SK-N-SH (cell line): ENCODE measurements around the gene FKRP. TPM values are rescaled to one million over a fixed set of nuclear protein-coding genes. Genes with fewer than 3 reads are reported as not detected.

Experiments used
- CTCF ChIA-PET: fragments of 300-600, 350-600 bp; formaldehyde crosslinking; extraction: SDS; loops from one replicate; lab custom pipeline; 2021; lab: Yijun Ruan, JAX
- POLR2A ChIA-PET: fragments of 350-600 bp; sonication (Branson Sonifier 250); formaldehyde crosslinking; extraction: SDS; loops from one replicate; lab custom pipeline; 2020; ENCODE audit warnings: antibody characterized with exemption, inconsistent platforms; lab: Yijun Ruan, JAX
- DNase-seq: peaks from one replicate; pipeline ENCODE4 v3.0.0; 2012
- H2AFZ ChIP-seq: fragments of 200-600 bp; sonication (generic); 2 replicates; pipeline ENCODE4 v1.8.1; 2016; ENCODE audit warnings: antibody characterized with exemption, mild to moderate bottlenecking, low read depth
- H3F3A ChIP-seq: fragments of 200-600 bp; sonication (generic); replicated peaks from 2 replicates; pipeline ENCODE3; 2016; ENCODE audit warnings: antibody characterized with exemption, mild to moderate bottlenecking; ENCODE audit not compliant: insufficient read depth
- H3K27ac ChIP-seq, 2 experiments: fragments of 200-500 bp in 1 of 2; fragments of 200-600 bp in 1 of 2; sonication (Bioruptor generic) in 1 of 2; sonication (generic), shearing (Covaris generic) in 1 of 2; 2 replicates each; pipeline versions ENCODE4 v1.5.1 to v1.6.1; 2014 to 2016; ENCODE audit warnings: low read depth in 2 of 2, inconsistent platforms in 1 of 2, low read length in 1 of 2, mild to moderate bottlenecking in 1 of 2, mixed read lengths in 1 of 2
- H3K27me3 ChIP-seq: fragments of 200-600 bp; sonication (generic), shearing (Covaris generic); 2 replicates; pipeline ENCODE4 v1.6.1; 2016; ENCODE audit warnings: mixed run types; ENCODE audit not compliant: insufficient read depth
- H3K36me3 ChIP-seq, 2 experiments: fragments of 200-500 bp in 1 of 2; fragments of 200-600 bp in 1 of 2; sonication (Bioruptor generic) in 1 of 2; sonication (generic) in 1 of 2; replicated peaks in 1 of 2; 2 replicates each; pipeline versions ENCODE3 to v1.5.1; 2014 to 2016; ENCODE audit warnings: low read length in 1 of 2, mild to moderate bottlenecking in 1 of 2; ENCODE audit not compliant: insufficient read depth in 2 of 2, control insufficient read depth in 1 of 2
- H3K4me1 ChIP-seq, 2 experiments: fragments of 200-500 bp in 1 of 2; fragments of 200-600 bp in 1 of 2; sonication (Bioruptor generic) in 1 of 2; sonication (generic), shearing (Covaris generic) in 1 of 2; 2 replicates each; pipeline versions ENCODE4 v1.5.1 to v1.6.1; 2014 to 2016; ENCODE audit warnings: low read depth in 1 of 2, low read length in 1 of 2, mixed run types in 1 of 2; ENCODE audit not compliant: insufficient read depth in 2 of 2, control insufficient read depth in 1 of 2
- H3K4me2 ChIP-seq: fragments of 200-600 bp; sonication (generic), shearing (Covaris generic); 2 replicates; pipeline ENCODE4 v1.6.1; 2017; ENCODE audit warnings: mixed run types
- H3K4me3 ChIP-seq, 2 experiments: fragments of 200-500 bp in 1 of 2; fragments of 200-600 bp in 1 of 2; sonication (Bioruptor generic) in 1 of 2; sonication (generic), shearing (Covaris generic) in 1 of 2; 2 replicates each; pipeline versions ENCODE4 v1.5.1 to v1.8.1; 2014 to 2016; ENCODE audit warnings: low read depth in 2 of 2, inconsistent platforms in 1 of 2, low read length in 1 of 2, mild to moderate bottlenecking in 1 of 2, mixed read lengths in 1 of 2, moderate library complexity in 1 of 2
- H3K79me2 ChIP-seq: fragments of 200-600 bp; sonication (generic); 2 replicates; pipeline ENCODE4 v1.8.1; 2017; ENCODE audit warnings: mild to moderate bottlenecking; ENCODE audit not compliant: insufficient read depth
- H3K9ac ChIP-seq: fragments of 200-600 bp; sonication (generic); 2 replicates; pipeline ENCODE4 v1.6.1; 2017; ENCODE audit warnings: mixed run types
- H3K9me2 ChIP-seq: fragments of 200-600 bp; sonication (generic); 2 replicates; pipeline ENCODE4 v1.6.1; 2017; ENCODE audit warnings: mixed run types
- H3K9me3 ChIP-seq: fragments of 200-600 bp; sonication (generic); 2 replicates; pipeline ENCODE4 v1.6.1; 2017; ENCODE audit warnings: mixed run types, mild to moderate bottlenecking, moderate library complexity
- H4K20me1 ChIP-seq: fragments of 200-600 bp; sonication (generic); 2 replicates; pipeline ENCODE4 v1.6.1; 2017; ENCODE audit warnings: mild to moderate bottlenecking, mixed run types; ENCODE audit not compliant: insufficient read depth
- CHD2 ChIP-seq: fragments of 150-350 bp; IDR thresholded peaks from 2 replicates; pipeline ENCODE4 v1.6.1; 2018; ENCODE audit warnings: low read length; ENCODE audit not compliant: partially characterized antibody
- CTCF ChIP-seq: fragments of 200-600 bp; sonication (generic); IDR thresholded peaks from 2 replicates; pipeline ENCODE4 v1.6.1; 2017; ENCODE audit warnings: antibody characterized with exemption, mild to moderate bottlenecking, moderate library complexity
- ELF1 ChIP-seq: IDR thresholded peaks from 2 replicates; pipeline ENCODE4 v1.4.0; 2012
- EZH2phosphoT487 ChIP-seq: fragments of 200-600 bp; sonication (generic); IDR thresholded peaks from 2 replicates; pipeline ENCODE4 v1.6.1; 2017; ENCODE audit warnings: low read depth, mixed run types, mild to moderate bottlenecking, antibody characterized with exemption, moderate library complexity, borderline replicate concordance
- FOSL2 ChIP-seq: IDR thresholded peaks from 2 replicates; pipeline ENCODE4 v1.4.0; 2012; ENCODE audit warnings: low read depth, mild to moderate bottlenecking, moderate library complexity, borderline replicate concordance
- FOXM1 ChIP-seq: IDR thresholded peaks from 2 replicates; pipeline ENCODE4 v1.4.0; 2012; ENCODE audit warnings: low read depth, mild to moderate bottlenecking
- MXI1 ChIP-seq: IDR thresholded peaks from 2 replicates; pipeline ENCODE4 v1.6.1; 2012; ENCODE audit warnings: mild to moderate bottlenecking, low read depth, low read length, improper control_type of control experiment
- PBX3 ChIP-seq: IDR thresholded peaks from 2 replicates; pipeline ENCODE4; 2012
- POLR2AphosphoS5 ChIP-seq: IDR thresholded peaks from 2 replicates; pipeline ENCODE4 v1.6.1; 2012; ENCODE audit warnings: low read depth, low read length
- RAD21 ChIP-seq: IDR thresholded peaks from 2 replicates; pipeline ENCODE4 v1.6.1; 2012; ENCODE audit warnings: mild to moderate bottlenecking, low read length
- REST ChIP-seq: IDR thresholded peaks from 2 replicates; pipeline ENCODE4 v1.6.1; 2012; ENCODE audit warnings: mild to moderate bottlenecking, low read depth, low read length, moderate library complexity
- TAF1 ChIP-seq: IDR thresholded peaks from 2 replicates; pipeline ENCODE4 v1.6.1; 2012; ENCODE audit warnings: low read depth, mild to moderate bottlenecking, low read length, moderate library complexity, borderline replicate concordance
- TCF12 ChIP-seq: IDR thresholded peaks from 2 replicates; pipeline ENCODE4 v1.4.0; 2012
- WGBS: methylation state at CpG from one replicate; pipeline ENCODE4 v1.1.6; 2017; ENCODE audit warnings: low lambda C conversion rate; 5-methylcytosine and 5-hydroxymethylcytosine counted together
- polyA plus RNA-seq, 3 experiments: library from polyadenylated mRNA; depleted of rRNA; stranded (reverse); fragments of >200 nt; gene quantifications; 2 replicates each; pipeline ENCODE4 v1.2.3, GENCODE V29; 2012

The FKRP gene
- polyA plus RNA-seq, 1 of the 3 experiments (the other 2 are of a cell fraction): 37.3 TPM

- no peaks in the 10 kb centered on the region for H3K27me3 ChIP-seq
- no peaks in the 10 kb centered on the region for H3K79me2 ChIP-seq
- no peaks in the 10 kb centered on the region for H3K9me2 ChIP-seq
- no peak overlapping the region for H3K27ac ChIP-seq
- H2AFZ ChIP-seq: no peak overlapping the region
- no peaks in the 10 kb centered on the region for H3K9me3 ChIP-seq
- no peak overlapping the region for H3K4me2 ChIP-seq
- DNase-seq: no peak
- H3K4me1 ChIP-seq: peaks cover 0 to 2% of the 10 kb centered on the region in 2 experiments; a peak in 1 of 4 replicates
- CTCF ChIA-PET: interaction anchor here (0.5 to 7.5 kb wide), 8 partner anchors 11 to 143 kb away, joined by 3 to 170 read pairs (median 4); partner anchors contain the start of gene SLC1A5
- H3F3A ChIP-seq: peaks cover 12% of the 10 kb centered on the region
- no peak overlapping the region for H3K4me3 ChIP-seq
- H4K20me1 ChIP-seq: no peaks in the 10 kb centered on the region
- POLR2A ChIA-PET: no interaction called here
- no peak overlapping the region for H3K9ac ChIP-seq
- WGBS: 98% methylated on average over 69 of the region's 86 CpGs
- TF ChIP-seq ELF1: no peak
- TF ChIP-seq FOSL2: no peak
- TF ChIP-seq CHD2: no peak
- H3K36me3 ChIP-seq: peaks cover 5 to 8% of the 10 kb centered on the region in 2 experiments
Measured at GRCh38 chr19:46755853-46756543, 10.1 kb downstream of the FKRP start.

GRCh38 chr19:46756544-46756888, 10.7 kb downstream of the FKRP start:
- Histone ChIP-seq H4K20me1 (no peaks in the 10 kb centered on the region), H3K36me3 (peaks cover 5 to 8% of the 10 kb centered on the region in 2 experiments), H3K9me2 (no peaks in the 10 kb centered on the region), H3K4me2 (no peak overlapping the region), H3K27me3 (no peaks in the 10 kb centered on the region), H3K9ac (no peak overlapping the region), H3K4me1 (peaks cover 0 to 2% of the 10 kb centered on the region in 2 experiments; a peak in 1 of 4 replicates), H3K4me3 (no peak overlapping the region), H3F3A (peaks cover 12% of the 10 kb centered on the region), H2AFZ (no peak overlapping the region), H3K9me3 (no peaks in the 10 kb centered on the region), H3K27ac (no peak overlapping the region), H3K79me2 (no peaks in the 10 kb centered on the region)
- ChIA-PET POLR2A (no interaction called here), CTCF (interaction anchor here (0.5 to 7.5 kb wide), 7 partner anchors 10 to 143 kb away, joined by 3 to 170 read pairs (median 3); partner anchors contain the start of gene SLC1A5)
- no peak for DNase-seq
- no peak for TF ChIP-seq PBX3
- TF ChIP-seq RAD21: no peak
- TF ChIP-seq POLR2AphosphoS5: no peak
- 90% methylated on average over 17 of the region's 30 CpGs for WGBS

GRCh38 chr19:46759206-46759605, 13.3 kb downstream of the FKRP start:
- H3K9ac ChIP-seq: no peak overlapping the region
- POLR2A ChIA-PET: no interaction called here
- TF ChIP-seq TAF1 (no peak), ELF1 (no peak), REST (no peak), CTCF (no peak), TCF12 (no peak), PBX3 (no peak), EZH2phosphoT487 (no peak), FOXM1 (no peak), MXI1 (no peak)

More at GRCh38 chr19:46759206-46759605, 13.3 kb downstream of the FKRP start:
- no peak overlapping the region for H3K4me2 ChIP-seq
- H3K27me3 ChIP-seq: no peaks in the 10 kb centered on the region
- H3K79me2 ChIP-seq: no peaks in the 10 kb centered on the region
- no peaks in the 10 kb centered on the region for H3K9me3 ChIP-seq
- H3K36me3 ChIP-seq: peaks cover 2 to 5% of the 10 kb centered on the region in 2 experiments
- H3K4me1 ChIP-seq: no peaks in the 10 kb centered on the region
- CTCF ChIA-PET: interaction anchor here (7.5 kb wide), 1 partner anchor 81 kb away, joined by 170 read pairs; no protein-coding TSS in a partner anchor
- H3K27ac ChIP-seq: no peak overlapping the region; a peak in 1 of 4 replicates
- no peak for DNase-seq
- H2AFZ ChIP-seq: no peak overlapping the region
- H4K20me1 ChIP-seq: no peaks in the 10 kb centered on the region
- H3K9me2 ChIP-seq: no peaks in the 10 kb centered on the region
- WGBS: 96% methylated on average over 6 of the region's 6 CpGs
- H3K4me3 ChIP-seq: no peak overlapping the region
- H3F3A ChIP-seq: peaks cover 12% of the 10 kb centered on the region
